Measurements from ENCODE around the gene OCA2. TPM values are rescaled to one million over a fixed set of nuclear protein-coding genes. Genes with fewer than 3 reads are reported as not detected.

The OCA2 gene
- total RNA-seq, 1 experiment from 2014 or later, result 0.09 TPM

GRCh38 chr15:27965546-27965945 is 133.6 kb downstream of the OCA2 start:
- CTCF ChIA-PET, result no interaction called here
- BruUV-seq (replicated peaks), result no TSS peak
- DNase-seq (ENCODE audit: low spot score), result no peak
- intact Hi-C loops (cut with micrococcal nuclease; ENCODE audit: unreplicated experiment), result no loop called here
- Histone ChIP-seq H3K9me3 (ENCODE audit: low read depth, low read length, poor library complexity, severe bottlenecking) (peaks cover 4% of the 10 kb centered on the region), H3K4me3 (ENCODE audit: low read depth, low read length, poor library complexity, severe bottlenecking) (no peak overlapping the region), H3K4me1 (ENCODE audit: insufficient read depth, low read length, poor library complexity, severe bottlenecking) (no peaks in the 10 kb centered on the region), H3K27ac (ENCODE audit: low read depth, low read length, poor library complexity, severe bottlenecking) (no peak overlapping the region), H3K27me3 (replicated peaks; ENCODE audit: insufficient read depth, low read depth, low read length, poor library complexity) (no peaks in the 10 kb centered on the region), H3K36me3 (ENCODE audit: insufficient read depth, low read length, poor library complexity, severe bottlenecking) (no peaks in the 10 kb centered on the region)
- TF ChIP-seq CTCF (conservative IDR thresholded peaks at IDR 0.05; ENCODE audit: low read depth, low read length) (no peak), EZH2 (IDR thresholded peaks at IDR 0.05; ENCODE audit: borderline replicate concordance, low read depth, low read length, poor library complexity, severe bottlenecking) (no peak)
- POLR2A ChIA-PET (ENCODE audit: low non-redundant PET), result no interaction called here

- intact Hi-C loops (cut with micrococcal nuclease; ENCODE audit: unreplicated experiment), result no loop called here
- no peak for DNase-seq (ENCODE audit: low spot score)
- Histone ChIP-seq H3K4me3 (ENCODE audit: low read depth, low read length, poor library complexity, severe bottlenecking) (no peak overlapping the region), H3K27ac (ENCODE audit: low read depth, low read length, poor library complexity, severe bottlenecking) (no peak overlapping the region), H3K4me1 (ENCODE audit: insufficient read depth, low read length, poor library complexity, severe bottlenecking) (no peaks in the 10 kb centered on the region), H3K27me3 (replicated peaks; ENCODE audit: insufficient read depth, low read depth, low read length, poor library complexity) (no peaks in the 10 kb centered on the region), H3K9me3 (ENCODE audit: low read depth, low read length, poor library complexity, severe bottlenecking) (peaks cover 4% of the 10 kb centered on the region), H3K36me3 (ENCODE audit: insufficient read depth, low read length, poor library complexity, severe bottlenecking) (no peaks in the 10 kb centered on the region)
- no peak for TF ChIP-seq EZH2 (IDR thresholded peaks at IDR 0.05; ENCODE audit: borderline replicate concordance, low read depth, low read length, poor library complexity, severe bottlenecking)
- no peak for TF ChIP-seq CTCF (conservative IDR thresholded peaks at IDR 0.05; ENCODE audit: low read depth, low read length)
- BruUV-seq (replicated peaks), result no TSS peak
- CTCF ChIA-PET, result no interaction called here
- POLR2A ChIA-PET (ENCODE audit: low non-redundant PET), result no interaction called here
Measured at GRCh38 chr15:27961801-27962200, 137.3 kb downstream of the OCA2 start.

GRCh38 chr15:27958911-27959578 is 140.1 kb downstream of the OCA2 start:
- Histone ChIP-seq H3K9me3 (ENCODE audit: low read depth, low read length, poor library complexity, severe bottlenecking) (peaks cover 18% of the 10 kb centered on the region), H3K36me3 (ENCODE audit: insufficient read depth, low read length, poor library complexity, severe bottlenecking) (no peaks in the 10 kb centered on the region), H3K27ac (ENCODE audit: low read depth, low read length, poor library complexity, severe bottlenecking) (no peak overlapping the region), H3K4me3 (ENCODE audit: low read depth, low read length, poor library complexity, severe bottlenecking) (no peak overlapping the region), H3K4me1 (ENCODE audit: insufficient read depth, low read length, poor library complexity, severe bottlenecking) (no peaks in the 10 kb centered on the region), H3K27me3 (replicated peaks; ENCODE audit: insufficient read depth, low read depth, low read length, poor library complexity) (no peaks in the 10 kb centered on the region)
- CTCF ChIA-PET, result no interaction called here
- POLR2A ChIA-PET (ENCODE audit: low non-redundant PET), result no interaction called here
- BruUV-seq (replicated peaks), result no TSS peak
- TF ChIP-seq CTCF (conservative IDR thresholded peaks at IDR 0.05; ENCODE audit: low read depth, low read length) (no peak), EZH2 (IDR thresholded peaks at IDR 0.05; ENCODE audit: borderline replicate concordance, low read depth, low read length, poor library complexity, severe bottlenecking) (no peak)
- DNase-seq (ENCODE audit: low spot score), result no peak
- intact Hi-C loops (cut with micrococcal nuclease; ENCODE audit: unreplicated experiment), result no loop called here
